Astrocyte (in vitro differentiated cells and primary cell): Measurements from ENCODE around the gene COL6A1. TPM values are rescaled to one million over a fixed set of nuclear protein-coding genes. Genes with fewer than 3 reads are reported as not detected.

Experiments used
- DNase-seq: peaks from one replicate; pipeline ENCODE4 v3.0.0-alpha.2; 2010; ENCODE audit warnings: low read depth
- FAIRE-seq: peaks from 2 replicates; lab custom pipeline; 2011; peaks lifted over from hg19 to GRCh38; lab: Jason Lieb, UNC
- H2AFZ ChIP-seq: 2 replicates; pipeline ENCODE4 v1.6.0; 2012; ENCODE audit warnings: low read depth, low read length, inconsistent platforms
- H3K27ac ChIP-seq: 2 replicates; pipeline ENCODE4 v1.5.1; 2011; ENCODE audit warnings: low read depth, low read length, inconsistent platforms
- H3K27me3 ChIP-seq: 2 replicates; pipeline ENCODE4 v1.6.0; 2011; ENCODE audit warnings: low read length, inconsistent platforms; ENCODE audit not compliant: insufficient read depth
- H3K36me3 ChIP-seq: 2 replicates; pipeline ENCODE4 v1.5.1; 2011; ENCODE audit warnings: low read length, inconsistent platforms; ENCODE audit not compliant: insufficient read depth
- H3K4me1 ChIP-seq: 2 replicates; pipeline ENCODE4 v1.5.1; 2011; ENCODE audit warnings: low read length, inconsistent platforms; ENCODE audit not compliant: insufficient read depth
- H3K4me2 ChIP-seq: 2 replicates; pipeline ENCODE4 v1.6.0; 2012; ENCODE audit warnings: low read length, inconsistent platforms
- H3K4me3 ChIP-seq: 2 replicates; pipeline ENCODE4 v1.5.1; 2011; ENCODE audit warnings: low read depth, mild to moderate bottlenecking, low read length, inconsistent platforms; ENCODE audit not compliant: insufficient read depth
- H3K79me2 ChIP-seq: 2 replicates; pipeline ENCODE4 v1.6.0; 2012; ENCODE audit warnings: mild to moderate bottlenecking, low read length, inconsistent platforms; ENCODE audit not compliant: insufficient read depth
- H3K9ac ChIP-seq: 2 replicates; pipeline ENCODE4 v1.6.0; 2012; ENCODE audit warnings: mild to moderate bottlenecking, low read length, inconsistent platforms
- H3K9me3 ChIP-seq: 2 replicates; pipeline ENCODE4 v1.5.1; 2012; ENCODE audit warnings: low read depth, mild to moderate bottlenecking, low read length, inconsistent platforms; ENCODE audit not compliant: insufficient read depth
- H4K20me1 ChIP-seq: 2 replicates; pipeline ENCODE4 v1.6.0; 2012; ENCODE audit warnings: low read length, inconsistent platforms; ENCODE audit not compliant: insufficient read depth
- H3K27ac Mint-ChIP-seq: one replicate; pipeline ENCODE4 v1.8.0; 2021; ENCODE audit warnings: mild to moderate bottlenecking, mixed read lengths; ENCODE audit not compliant: unreplicated experiment
- H3K27me3 Mint-ChIP-seq: one replicate; pipeline ENCODE4 v1.8.0; 2021; ENCODE audit warnings: low read depth, mixed read lengths; ENCODE audit not compliant: unreplicated experiment
- H3K36me3 Mint-ChIP-seq: one replicate; pipeline ENCODE4 v1.8.0; 2021; ENCODE audit warnings: low read depth, mixed read lengths; ENCODE audit not compliant: unreplicated experiment
- H3K4me1 Mint-ChIP-seq: one replicate; pipeline ENCODE4 v1.8.0; 2021; ENCODE audit warnings: low read depth, mixed read lengths; ENCODE audit not compliant: unreplicated experiment
- H3K4me3 Mint-ChIP-seq: one replicate; pipeline ENCODE4 v1.8.0; 2021; ENCODE audit warnings: mild to moderate bottlenecking, moderate library complexity, mixed read lengths; ENCODE audit not compliant: unreplicated experiment
- H3K9me3 Mint-ChIP-seq: one replicate; pipeline ENCODE4 v1.8.0; 2021; ENCODE audit warnings: mild to moderate bottlenecking, mixed read lengths; ENCODE audit not compliant: unreplicated experiment
- EZH2 ChIP-seq: IDR thresholded peaks from 2 replicates; pipeline ENCODE4 v1.6.1; 2012; ENCODE audit warnings: mild to moderate bottlenecking, low read length, inconsistent platforms; ENCODE audit not compliant: insufficient read depth
- total RNA-seq: library from RNA; stranded (reverse); gene quantifications from 2 replicates; pipeline ENCODE4 v1.2.1, GENCODE V29; 2021
- TF ChIP-seq, protein P1 (sequence below): IDR thresholded peaks from 2 replicates; pipeline ENCODE4 v1.5.1; 2011; ENCODE audit warnings: low read depth, mild to moderate bottlenecking, inconsistent platforms, low read length, moderate library complexity; ENCODE audit not compliant: insufficient read depth

Gene COL6A1
- total RNA-seq, 1 donor from 2014 or later, result 131 TPM

DNA sequence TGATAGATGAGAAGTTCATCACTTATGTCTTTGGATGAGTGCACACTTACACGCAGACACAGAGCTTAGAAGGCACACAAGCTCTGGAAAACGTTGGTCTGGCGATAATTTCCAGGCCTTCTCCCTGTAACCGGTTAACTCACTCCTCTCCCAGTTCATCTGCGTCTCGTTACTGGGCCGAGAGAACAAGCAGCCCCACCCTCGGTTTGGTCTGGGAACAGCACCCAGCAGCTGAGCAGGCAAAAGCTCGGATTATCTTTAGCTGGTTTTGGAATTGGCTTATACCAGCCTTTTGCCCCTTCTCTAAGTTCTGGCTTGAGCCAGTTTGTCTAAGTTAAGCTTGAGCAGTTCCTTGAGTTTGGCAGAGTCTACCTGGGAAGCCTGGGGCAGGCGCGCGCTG is 27.3 kb upstream of the COL6A1 start:
- Mint-ChIP-seq H3K4me1 (peaks cover 2% of the 10 kb centered on the region), H3K9me3 (peaks cover 14% of the 10 kb centered on the region), H3K36me3 (no peaks in the 10 kb centered on the region), H3K27me3 (peaks cover 34% of the 10 kb centered on the region), H3K27ac (no peak overlapping the region), H3K4me3 (no peak overlapping the region)
- H3K4me2 ChIP-seq, result no peak overlapping the region
- H3K4me3 ChIP-seq, result no peak overlapping the region
- DNase-seq (no peak), FAIRE-seq (no peak)
- TF ChIP-seq EZH2, result no peak
- TF ChIP-seq, protein P1, sequence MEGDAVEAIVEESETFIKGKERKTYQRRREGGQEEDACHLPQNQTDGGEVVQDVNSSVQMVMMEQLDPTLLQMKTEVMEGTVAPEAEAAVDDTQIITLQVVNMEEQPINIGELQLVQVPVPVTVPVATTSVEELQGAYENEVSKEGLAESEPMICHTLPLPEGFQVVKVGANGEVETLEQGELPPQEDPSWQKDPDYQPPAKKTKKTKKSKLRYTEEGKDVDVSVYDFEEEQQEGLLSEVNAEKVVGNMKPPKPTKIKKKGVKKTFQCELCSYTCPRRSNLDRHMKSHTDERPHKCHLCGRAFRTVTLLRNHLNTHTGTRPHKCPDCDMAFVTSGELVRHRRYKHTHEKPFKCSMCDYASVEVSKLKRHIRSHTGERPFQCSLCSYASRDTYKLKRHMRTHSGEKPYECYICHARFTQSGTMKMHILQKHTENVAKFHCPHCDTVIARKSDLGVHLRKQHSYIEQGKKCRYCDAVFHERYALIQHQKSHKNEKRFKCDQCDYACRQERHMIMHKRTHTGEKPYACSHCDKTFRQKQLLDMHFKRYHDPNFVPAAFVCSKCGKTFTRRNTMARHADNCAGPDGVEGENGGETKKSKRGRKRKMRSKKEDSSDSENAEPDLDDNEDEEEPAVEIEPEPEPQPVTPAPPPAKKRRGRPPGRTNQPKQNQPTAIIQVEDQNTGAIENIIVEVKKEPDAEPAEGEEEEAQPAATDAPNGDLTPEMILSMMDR, result no peak
- H3K36me3 ChIP-seq, result no peaks in the 10 kb centered on the region
- no peak overlapping the region for H3K9ac ChIP-seq
- no peaks in the 10 kb centered on the region for H4K20me1 ChIP-seq
- no peak overlapping the region for H3K27ac ChIP-seq
- peak overlapping the region; percentile 17 for H2AFZ ChIP-seq
- peaks cover 5% of the 10 kb centered on the region for H3K9me3 ChIP-seq
- H3K4me1 ChIP-seq, result peaks cover 5% of the 10 kb centered on the region
- H3K27me3 ChIP-seq, result peaks cover 5% of the 10 kb centered on the region
- H3K79me2 ChIP-seq, result no peaks in the 10 kb centered on the region

DNA sequence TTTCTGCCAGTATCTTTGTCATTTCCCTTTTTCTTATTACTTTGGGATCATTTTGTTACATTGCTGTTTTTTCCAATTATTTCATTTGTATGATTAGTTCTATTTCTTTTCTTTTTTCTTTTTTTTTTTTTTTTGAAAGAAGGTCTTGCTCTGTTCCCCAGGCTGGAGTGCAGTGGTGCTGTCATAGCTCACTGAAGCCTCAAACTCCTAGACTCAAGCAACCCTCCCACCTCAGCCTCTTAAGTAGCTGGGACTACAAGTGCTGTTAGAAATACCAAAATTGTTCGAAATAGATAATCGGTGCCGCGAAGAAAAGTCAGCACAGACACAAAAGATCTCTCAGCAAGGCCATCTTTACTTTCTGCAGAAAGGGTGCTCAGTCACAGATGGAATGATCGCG is 26.6 kb upstream of the COL6A1 start:
- Mint-ChIP-seq H3K36me3 (no peaks in the 10 kb centered on the region), H3K27ac (no peak overlapping the region), H3K4me1 (peaks cover 2% of the 10 kb centered on the region), H3K27me3 (peaks cover 35% of the 10 kb centered on the region), H3K4me3 (no peak overlapping the region), H3K9me3 (peaks cover 14% of the 10 kb centered on the region)
- Histone ChIP-seq H3K9me3 (peaks cover 7% of the 10 kb centered on the region), H3K36me3 (no peaks in the 10 kb centered on the region), H3K79me2 (no peaks in the 10 kb centered on the region), H2AFZ (no peak overlapping the region), H4K20me1 (no peaks in the 10 kb centered on the region), H3K4me3 (no peak overlapping the region), H3K4me1 (peaks cover 5% of the 10 kb centered on the region), H3K9ac (no peak overlapping the region), H3K4me2 (no peak overlapping the region), H3K27me3 (peaks cover 5% of the 10 kb centered on the region), H3K27ac (no peak overlapping the region)
- DNase-seq (no peak), FAIRE-seq (no peak)
- TF ChIP-seq, protein P1, result no peak
- TF ChIP-seq EZH2, result no peak

DNA sequence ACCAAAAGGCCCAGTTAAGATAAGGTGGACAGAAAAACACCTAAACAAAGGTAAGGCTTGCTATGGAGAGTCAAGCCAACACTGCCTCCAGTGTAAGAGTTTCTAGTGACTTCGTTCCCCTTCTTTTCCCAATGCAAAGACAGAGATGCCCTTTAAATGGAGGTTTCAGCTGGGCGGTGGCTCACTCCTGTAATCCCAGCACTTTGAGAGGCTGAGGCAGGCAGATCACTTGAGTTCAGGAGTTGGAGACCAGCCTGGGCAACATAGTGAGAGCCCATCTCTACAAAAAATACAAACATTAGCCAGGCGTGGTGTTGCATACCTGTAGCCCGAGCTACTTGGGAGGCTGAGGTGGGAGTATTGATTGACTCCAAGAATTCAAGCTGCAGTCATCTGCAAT is 24.0 kb upstream of the COL6A1 start:
- H3K9me3 Mint-ChIP-seq, result peaks cover 26% of the 10 kb centered on the region
- no peaks in the 10 kb centered on the region for H3K36me3 ChIP-seq
- H3K9me3 ChIP-seq, result peaks cover 14% of the 10 kb centered on the region
- H3K4me3 ChIP-seq, result no peak overlapping the region
- no peaks in the 10 kb centered on the region for H4K20me1 ChIP-seq
- no peak for TF ChIP-seq EZH2
- TF ChIP-seq, protein P1, result no peak
- H3K36me3 Mint-ChIP-seq, result peaks cover 2% of the 10 kb centered on the region
- H3K27me3 ChIP-seq, result peaks cover 5% of the 10 kb centered on the region
- FAIRE-seq (no peak), DNase-seq (no peak)
- H3K4me2 ChIP-seq, result no peak overlapping the region
- no peak overlapping the region for H2AFZ ChIP-seq
- H3K27me3 Mint-ChIP-seq, result peaks cover 30% of the 10 kb centered on the region
- H3K4me1 ChIP-seq, result no peaks in the 10 kb centered on the region
- H3K9ac ChIP-seq, result no peak overlapping the region
- H3K4me1 Mint-ChIP-seq, result no peaks in the 10 kb centered on the region
- no peak overlapping the region for H3K27ac Mint-ChIP-seq
- H3K4me3 Mint-ChIP-seq, result no peak overlapping the region
- no peak overlapping the region for H3K27ac ChIP-seq
- no peaks in the 10 kb centered on the region for H3K79me2 ChIP-seq
